ENCODE results near the gene ARIH2. TPM values are rescaled to one million over a fixed set of nuclear protein-coding genes. Genes with fewer than 3 reads are reported as not detected.

Gene ARIH2
- total RNA-seq, 1 experiment from 2014 or later, result 122 TPM

DNA sequence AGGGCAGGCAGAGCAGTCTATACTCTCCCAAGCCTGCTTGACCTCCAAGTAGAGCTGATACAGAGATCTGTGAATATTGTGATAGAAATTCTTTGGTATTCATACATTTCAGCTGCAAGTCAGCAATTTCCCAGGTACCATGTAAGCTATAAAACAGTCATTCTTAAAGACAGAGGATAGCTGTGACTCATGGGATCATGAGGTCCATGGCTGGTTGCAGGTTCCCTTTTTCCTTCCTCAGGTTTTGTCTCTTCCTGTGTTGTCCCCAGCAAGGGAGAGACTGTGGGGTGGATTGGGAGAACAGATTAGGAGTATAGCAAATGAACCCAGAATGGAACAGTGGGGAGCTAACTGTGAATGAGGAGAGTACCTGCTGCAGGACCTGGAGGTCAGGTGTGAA is 66.0 kb downstream of the ARIH2 start:
- H3K4ac ChIP-seq (ENCODE audit: low read depth, low read length), result no peak overlapping the region
- no peak overlapping the region for H2BK5ac ChIP-seq (ENCODE audit: insufficient read length, low read length)
- H3K18ac ChIP-seq (ENCODE audit: insufficient read length, low read depth, low read length), result no peak overlapping the region
- H3K23ac ChIP-seq (ENCODE audit: insufficient read length, low read depth, low read length), result no peak overlapping the region
- H3K27me3 ChIP-seq (ENCODE audit: insufficient read depth, low read length), result no peaks in the 10 kb centered on the region
- peaks cover 2% of the 10 kb centered on the region; the same call in 1 of the 2 replicates for H3K4me1 ChIP-seq (ENCODE audit: insufficient read depth, low read length)
- H2BK12ac ChIP-seq (ENCODE audit: insufficient read length, low read depth, low read length), result no peak overlapping the region
- Mint-ChIP-seq H3K36me3 (ENCODE audit: insufficient read depth in 1 of 3, low read depth in 3 of 3) (peaks cover 30 to 64% (median 43%) of the 10 kb centered on the region in 3 experiments), H3K27ac (no peak overlapping the region; a peak in 1 of 7 replicates), H3K9me3 (no peaks in the 10 kb centered on the region), H3K27me3 (ENCODE audit: low read depth) (no peaks in the 10 kb centered on the region; the same call in 1 of the 2 replicates), H3K4me3 (no peak overlapping the region), H3K4me1 (peaks cover 9 to 10% of the 10 kb centered on the region in 2 experiments)
- no peak overlapping the region for H2AK5ac ChIP-seq (ENCODE audit: insufficient read length, low read length)
- no peak for DNase-seq
- no peak overlapping the region for H4K91ac ChIP-seq (ENCODE audit: insufficient read length, low read depth, low read length)
- H3K9ac ChIP-seq (ENCODE audit: extremely low read depth, insufficient read length, low read length), result no peak overlapping the region
- H3K9me3 ChIP-seq (ENCODE audit: control insufficient read depth, low read depth, low read length), result no peaks in the 10 kb centered on the region
- no peak overlapping the region for H3K4me2 ChIP-seq (ENCODE audit: insufficient read depth, insufficient read length, low read length)
- H3K56ac ChIP-seq (ENCODE audit: insufficient read length, low read depth, low read length), result no peak overlapping the region
- H4K5ac ChIP-seq (ENCODE audit: insufficient read length, low read depth, low read length), result no peak overlapping the region
- H2BK120ac ChIP-seq (ENCODE audit: low read depth, low read length, poor library complexity, severe bottlenecking), result no peak overlapping the region
- no peak overlapping the region for H2BK15ac ChIP-seq (ENCODE audit: low read depth, low read length)
- no peaks in the 10 kb centered on the region for H4K20me1 ChIP-seq (ENCODE audit: control insufficient read depth, insufficient read depth, insufficient read length)
- H3K79me2 ChIP-seq (ENCODE audit: insufficient read depth, low read length), result no peaks in the 10 kb centered on the region
- H4K8ac ChIP-seq (replicated peaks; ENCODE audit: insufficient read length, low read depth, low read length), result no peak overlapping the region
- TF ChIP-seq, protein P1, sequence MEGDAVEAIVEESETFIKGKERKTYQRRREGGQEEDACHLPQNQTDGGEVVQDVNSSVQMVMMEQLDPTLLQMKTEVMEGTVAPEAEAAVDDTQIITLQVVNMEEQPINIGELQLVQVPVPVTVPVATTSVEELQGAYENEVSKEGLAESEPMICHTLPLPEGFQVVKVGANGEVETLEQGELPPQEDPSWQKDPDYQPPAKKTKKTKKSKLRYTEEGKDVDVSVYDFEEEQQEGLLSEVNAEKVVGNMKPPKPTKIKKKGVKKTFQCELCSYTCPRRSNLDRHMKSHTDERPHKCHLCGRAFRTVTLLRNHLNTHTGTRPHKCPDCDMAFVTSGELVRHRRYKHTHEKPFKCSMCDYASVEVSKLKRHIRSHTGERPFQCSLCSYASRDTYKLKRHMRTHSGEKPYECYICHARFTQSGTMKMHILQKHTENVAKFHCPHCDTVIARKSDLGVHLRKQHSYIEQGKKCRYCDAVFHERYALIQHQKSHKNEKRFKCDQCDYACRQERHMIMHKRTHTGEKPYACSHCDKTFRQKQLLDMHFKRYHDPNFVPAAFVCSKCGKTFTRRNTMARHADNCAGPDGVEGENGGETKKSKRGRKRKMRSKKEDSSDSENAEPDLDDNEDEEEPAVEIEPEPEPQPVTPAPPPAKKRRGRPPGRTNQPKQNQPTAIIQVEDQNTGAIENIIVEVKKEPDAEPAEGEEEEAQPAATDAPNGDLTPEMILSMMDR (conservative IDR thresholded peaks at IDR 0.05), result no peak
- no peak overlapping the region for H3K14ac ChIP-seq (ENCODE audit: insufficient read depth, low read length)
- no peak overlapping the region for H2AFZ ChIP-seq (ENCODE audit: low read length)
- peaks cover 7% of the 10 kb centered on the region for H3K23me2 ChIP-seq (ENCODE audit: insufficient read length, low read depth, low read length, poor library complexity, severe bottlenecking)
- no peak overlapping the region for H2BK20ac ChIP-seq (ENCODE audit: low read depth, low read length, poor library complexity, severe bottlenecking)
- no peaks in the 10 kb centered on the region for H3K79me1 ChIP-seq (ENCODE audit: insufficient read depth, low read depth, low read length, poor library complexity, severe bottlenecking)
- H3K27ac ChIP-seq (ENCODE audit: insufficient read length, low read depth, low read length), result no peak overlapping the region
- no peak overlapping the region for H3T11ph ChIP-seq (ENCODE audit: low read length)
